ENCODE data around the gene NCAPD2. TPM values are rescaled to one million over a fixed set of nuclear protein-coding genes. Genes with fewer than 3 reads are reported as not detected.
A peak's percentile ranks its signal among the peaks of the same experiment; 100 is the strongest.

Gene NCAPD2
- total and polyA plus RNA-seq, 4 donors = 21.0 to 30.0 (median 29.0) TPM

- Histone ChIP-seq H3K36me3 (ENCODE audit: control insufficient read depth, insufficient read depth, low read length) (peaks cover 80% of the 10 kb centered on the region), H3K9me3 (ENCODE audit: control insufficient read depth, insufficient read depth, low read length) (no peaks in the 10 kb centered on the region), H3K4me1 (ENCODE audit: control insufficient read depth, insufficient read depth, low read length) (peaks cover 7% of the 10 kb centered on the region), H3K4me3 (ENCODE audit: low read depth, low read length) (no peak overlapping the region), H3K27me3 (ENCODE audit: control insufficient read depth, insufficient read depth, low read length) (no peaks in the 10 kb centered on the region), H3K27ac (ENCODE audit: low read depth, low read length) (no peak overlapping the region)
- DNase-seq (ENCODE audit: low read depth in 4 of 6, low spot score in 6 of 6) = no peak
- WGBS (ENCODE audit: insufficient coverage) = 92% methylated on average over 12 of the region's 13 CpGs
Measured at GRCh38 chr12:6560501-6561205, 66.8 kb downstream of the NCAPD2 start.

GRCh38 chr12:6562881-6563280, 69.0 kb downstream of the NCAPD2 start:
- no peaks in the 10 kb centered on the region for H3K27me3 ChIP-seq (ENCODE audit: control insufficient read depth, insufficient read depth, low read length)
- peaks cover 76% of the 10 kb centered on the region for H3K36me3 ChIP-seq (ENCODE audit: control insufficient read depth, insufficient read depth, low read length)
- peaks cover 9% of the 10 kb centered on the region for H3K4me1 ChIP-seq (ENCODE audit: control insufficient read depth, insufficient read depth, low read length)
- H3K9me3 ChIP-seq (ENCODE audit: control insufficient read depth, insufficient read depth, low read length) = no peaks in the 10 kb centered on the region
- WGBS (ENCODE audit: insufficient coverage) = 97% methylated on average over 6 of the region's 10 CpGs
- no peak overlapping the region for H3K4me3 ChIP-seq (ENCODE audit: low read depth, low read length)
- DNase-seq (ENCODE audit: low read depth in 4 of 6, low spot score in 6 of 6) = no peak
- H3K27ac ChIP-seq (ENCODE audit: low read depth, low read length) = no peak overlapping the region

GRCh38 chr12:6563448-6564050, 69.6 kb downstream of the NCAPD2 start:
- peaks cover 13% of the 10 kb centered on the region for H3K4me1 ChIP-seq (ENCODE audit: control insufficient read depth, insufficient read depth, low read length)
- no peak overlapping the region for H3K27ac ChIP-seq (ENCODE audit: low read depth, low read length)
- H3K27me3 ChIP-seq (ENCODE audit: control insufficient read depth, insufficient read depth, low read length) = no peaks in the 10 kb centered on the region
- no peaks in the 10 kb centered on the region for H3K9me3 ChIP-seq (ENCODE audit: control insufficient read depth, insufficient read depth, low read length)
- H3K36me3 ChIP-seq (ENCODE audit: control insufficient read depth, insufficient read depth, low read length) = peaks cover 74% of the 10 kb centered on the region
- WGBS (ENCODE audit: insufficient coverage) = 72% methylated on average over 7 of the region's 8 CpGs
- no peak overlapping the region for H3K4me3 ChIP-seq (ENCODE audit: low read depth, low read length)
- DNase-seq (ENCODE audit: low read depth in 4 of 6, low spot score in 6 of 6) = peak in 2 of 6 donors; percentile 65 to 69

- H3K27ac ChIP-seq (ENCODE audit: low read depth, low read length) = peak overlapping the region; percentile 90
- WGBS (ENCODE audit: insufficient coverage) = 72% methylated on average over 6 of the region's 8 CpGs
- no peaks in the 10 kb centered on the region for H3K27me3 ChIP-seq (ENCODE audit: control insufficient read depth, insufficient read depth, low read length)
- peaks cover 72% of the 10 kb centered on the region for H3K36me3 ChIP-seq (ENCODE audit: control insufficient read depth, insufficient read depth, low read length)
- H3K9me3 ChIP-seq (ENCODE audit: control insufficient read depth, insufficient read depth, low read length) = no peaks in the 10 kb centered on the region
- H3K4me3 ChIP-seq (ENCODE audit: low read depth, low read length) = peak overlapping the region; percentile 69
- H3K4me1 ChIP-seq (ENCODE audit: control insufficient read depth, insufficient read depth, low read length) = peaks cover 16% of the 10 kb centered on the region
- DNase-seq (ENCODE audit: low read depth in 4 of 6, low spot score in 6 of 6) = no peak
Measured at GRCh38 chr12:6567112-6567670, 73.3 kb downstream of the NCAPD2 start.

GRCh38 chr12:6569312-6569711, 75.4 kb downstream of the NCAPD2 start:
- Histone ChIP-seq H3K27ac (ENCODE audit: low read depth, low read length) (no peak overlapping the region), H3K9me3 (ENCODE audit: control insufficient read depth, insufficient read depth, low read length) (no peaks in the 10 kb centered on the region), H3K27me3 (ENCODE audit: control insufficient read depth, insufficient read depth, low read length) (no peaks in the 10 kb centered on the region), H3K4me3 (ENCODE audit: low read depth, low read length) (no peak overlapping the region), H3K36me3 (ENCODE audit: control insufficient read depth, insufficient read depth, low read length) (peaks cover 69% of the 10 kb centered on the region), H3K4me1 (ENCODE audit: control insufficient read depth, insufficient read depth, low read length) (peaks cover 16% of the 10 kb centered on the region)
- no peak for DNase-seq (ENCODE audit: low read depth in 4 of 6, low spot score in 6 of 6)
- 91% methylated on average over 7 of the region's 12 CpGs for WGBS (ENCODE audit: insufficient coverage)

- no peaks in the 10 kb centered on the region for H3K9me3 ChIP-seq (ENCODE audit: control insufficient read depth, insufficient read depth, low read length)
- no peak overlapping the region for H3K27ac ChIP-seq (ENCODE audit: low read depth, low read length)
- 89% methylated on average over 5 of the region's 7 CpGs for WGBS (ENCODE audit: insufficient coverage)
- peaks cover 70% of the 10 kb centered on the region for H3K36me3 ChIP-seq (ENCODE audit: control insufficient read depth, insufficient read depth, low read length)
- peaks cover 16% of the 10 kb centered on the region for H3K4me1 ChIP-seq (ENCODE audit: control insufficient read depth, insufficient read depth, low read length)
- no peak for DNase-seq (ENCODE audit: low read depth in 4 of 6, low spot score in 6 of 6)
- H3K27me3 ChIP-seq (ENCODE audit: control insufficient read depth, insufficient read depth, low read length) = no peaks in the 10 kb centered on the region
- no peak overlapping the region for H3K4me3 ChIP-seq (ENCODE audit: low read depth, low read length)
Measured at GRCh38 chr12:6569786-6570185, 75.9 kb downstream of the NCAPD2 start.

GRCh38 chr12:6570264-6570887, 76.5 kb downstream of the NCAPD2 start:
- DNase-seq (ENCODE audit: low read depth in 4 of 6, low spot score in 6 of 6) = peak in 2 of 6 donors; percentile 32 to 45
- WGBS (ENCODE audit: insufficient coverage) = 81% methylated on average over 3 of the region's 7 CpGs
- H3K9me3 ChIP-seq (ENCODE audit: control insufficient read depth, insufficient read depth, low read length) = no peaks in the 10 kb centered on the region
- H3K27ac ChIP-seq (ENCODE audit: low read depth, low read length) = no peak overlapping the region
- peaks cover 16% of the 10 kb centered on the region for H3K4me1 ChIP-seq (ENCODE audit: control insufficient read depth, insufficient read depth, low read length)
- no peak overlapping the region for H3K4me3 ChIP-seq (ENCODE audit: low read depth, low read length)
- H3K36me3 ChIP-seq (ENCODE audit: control insufficient read depth, insufficient read depth, low read length) = peaks cover 69% of the 10 kb centered on the region
- H3K27me3 ChIP-seq (ENCODE audit: control insufficient read depth, insufficient read depth, low read length) = no peaks in the 10 kb centered on the region

GRCh38 chr12:6573001-6573400, 79.1 kb downstream of the NCAPD2 start:
- H3K9me3 ChIP-seq (ENCODE audit: control insufficient read depth, insufficient read depth, low read length) = no peaks in the 10 kb centered on the region
- no peak for DNase-seq (ENCODE audit: low read depth in 4 of 6, low spot score in 6 of 6)
- no peak overlapping the region for H3K4me3 ChIP-seq (ENCODE audit: low read depth, low read length)
- H3K36me3 ChIP-seq (ENCODE audit: control insufficient read depth, insufficient read depth, low read length) = peaks cover 84% of the 10 kb centered on the region
- 95% methylated on average over 6 of the region's 8 CpGs for WGBS (ENCODE audit: insufficient coverage)
- H3K27me3 ChIP-seq (ENCODE audit: control insufficient read depth, insufficient read depth, low read length) = no peaks in the 10 kb centered on the region
- peaks cover 7% of the 10 kb centered on the region for H3K4me1 ChIP-seq (ENCODE audit: control insufficient read depth, insufficient read depth, low read length)
- H3K27ac ChIP-seq (ENCODE audit: low read depth, low read length) = no peak overlapping the region

- H3K9me3 ChIP-seq (ENCODE audit: control insufficient read depth, insufficient read depth, low read length) = no peaks in the 10 kb centered on the region
- peaks cover 80% of the 10 kb centered on the region for H3K36me3 ChIP-seq (ENCODE audit: control insufficient read depth, insufficient read depth, low read length)
- H3K4me3 ChIP-seq (ENCODE audit: low read depth, low read length) = no peak overlapping the region
- H3K27ac ChIP-seq (ENCODE audit: low read depth, low read length) = no peak overlapping the region
- H3K27me3 ChIP-seq (ENCODE audit: control insufficient read depth, insufficient read depth, low read length) = no peaks in the 10 kb centered on the region
- WGBS (ENCODE audit: insufficient coverage) = no CpG with 5 or more reads among the region's 4 CpGs
- DNase-seq (ENCODE audit: low read depth in 4 of 6, low spot score in 6 of 6) = no peak
- no peaks in the 10 kb centered on the region for H3K4me1 ChIP-seq (ENCODE audit: control insufficient read depth, insufficient read depth, low read length)
Measured at GRCh38 chr12:6574576-6575295, 80.8 kb downstream of the NCAPD2 start.
